ENCODE measurements around the gene PLEKHG1. TPM values are rescaled to one million over a fixed set of nuclear protein-coding genes. Genes with fewer than 3 reads are reported as not detected.

The PLEKHG1 gene
- total RNA-seq, 2 donors from 2014 or later = 1.5 to 2.4 TPM

DNA sequence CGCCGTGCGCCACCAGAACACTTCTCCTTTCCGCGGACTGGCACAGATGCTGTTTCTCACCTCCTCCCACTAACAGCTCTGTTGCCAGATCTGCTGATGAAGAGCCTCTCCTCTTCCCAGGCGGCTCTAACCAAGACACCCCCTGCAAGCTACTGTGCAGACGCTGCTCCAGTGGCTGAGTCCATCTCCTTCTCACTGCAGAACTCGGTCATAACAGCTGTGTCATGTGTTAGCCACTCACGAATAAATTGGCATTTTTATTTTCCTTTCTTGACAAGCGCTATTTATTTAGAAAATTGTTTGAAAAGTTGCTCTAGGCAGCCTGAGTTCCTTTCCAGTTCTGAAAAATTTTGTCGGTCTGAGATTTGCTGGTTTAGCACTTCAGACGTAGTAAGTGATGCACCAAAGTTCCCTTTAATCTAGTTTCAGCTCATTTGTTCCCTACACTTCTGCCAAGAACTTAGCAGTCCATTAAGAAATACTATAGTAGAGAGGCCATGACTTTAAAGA, 12.8 kb upstream of the PLEKHG1 start:
- no peak overlapping the region for H3K27ac Mint-ChIP-seq
- H3K36me3 Mint-ChIP-seq (ENCODE audit: low read depth) = no peaks in the 10 kb centered on the region
- Histone ChIP-seq H3K4me1 (ENCODE audit: control insufficient read depth, insufficient read depth, low read length) (no peaks in the 10 kb centered on the region), H3K36me3 (ENCODE audit: control insufficient read depth, insufficient read depth, low read length) (no peaks in the 10 kb centered on the region), H3K27me3 (ENCODE audit: control insufficient read depth, insufficient read depth, low read length, poor library complexity, severe bottlenecking) (no peaks in the 10 kb centered on the region), H3K9me3 (ENCODE audit: control insufficient read depth, low read length) (no peaks in the 10 kb centered on the region), H3K4me3 (ENCODE audit: low read length) (no peak overlapping the region), H3K27ac (ENCODE audit: low read depth, low read length) (no peak overlapping the region), H3K9ac (ENCODE audit: extremely low read depth, low read length, poor library complexity, severe bottlenecking) (no peak overlapping the region)
- no peaks in the 10 kb centered on the region for H3K9me3 Mint-ChIP-seq
- peaks cover 5% of the 10 kb centered on the region for H3K4me1 Mint-ChIP-seq
- peaks cover 3% of the 10 kb centered on the region for H3K27me3 Mint-ChIP-seq (ENCODE audit: insufficient read depth)
- TF ChIP-seq, protein P1, sequence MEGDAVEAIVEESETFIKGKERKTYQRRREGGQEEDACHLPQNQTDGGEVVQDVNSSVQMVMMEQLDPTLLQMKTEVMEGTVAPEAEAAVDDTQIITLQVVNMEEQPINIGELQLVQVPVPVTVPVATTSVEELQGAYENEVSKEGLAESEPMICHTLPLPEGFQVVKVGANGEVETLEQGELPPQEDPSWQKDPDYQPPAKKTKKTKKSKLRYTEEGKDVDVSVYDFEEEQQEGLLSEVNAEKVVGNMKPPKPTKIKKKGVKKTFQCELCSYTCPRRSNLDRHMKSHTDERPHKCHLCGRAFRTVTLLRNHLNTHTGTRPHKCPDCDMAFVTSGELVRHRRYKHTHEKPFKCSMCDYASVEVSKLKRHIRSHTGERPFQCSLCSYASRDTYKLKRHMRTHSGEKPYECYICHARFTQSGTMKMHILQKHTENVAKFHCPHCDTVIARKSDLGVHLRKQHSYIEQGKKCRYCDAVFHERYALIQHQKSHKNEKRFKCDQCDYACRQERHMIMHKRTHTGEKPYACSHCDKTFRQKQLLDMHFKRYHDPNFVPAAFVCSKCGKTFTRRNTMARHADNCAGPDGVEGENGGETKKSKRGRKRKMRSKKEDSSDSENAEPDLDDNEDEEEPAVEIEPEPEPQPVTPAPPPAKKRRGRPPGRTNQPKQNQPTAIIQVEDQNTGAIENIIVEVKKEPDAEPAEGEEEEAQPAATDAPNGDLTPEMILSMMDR (conservative IDR thresholded peaks at IDR 0.05) = no peak
- 92 to 95% methylated on average over 7 to 12 of the region's 12 CpGs for WGBS, 2 experiments (ENCODE audit: insufficient coverage in 1 of 2, insufficient read length in 1 of 2)
- DNase-seq = no peak
- H3K4me3 Mint-ChIP-seq = no peak overlapping the region

DNA sequence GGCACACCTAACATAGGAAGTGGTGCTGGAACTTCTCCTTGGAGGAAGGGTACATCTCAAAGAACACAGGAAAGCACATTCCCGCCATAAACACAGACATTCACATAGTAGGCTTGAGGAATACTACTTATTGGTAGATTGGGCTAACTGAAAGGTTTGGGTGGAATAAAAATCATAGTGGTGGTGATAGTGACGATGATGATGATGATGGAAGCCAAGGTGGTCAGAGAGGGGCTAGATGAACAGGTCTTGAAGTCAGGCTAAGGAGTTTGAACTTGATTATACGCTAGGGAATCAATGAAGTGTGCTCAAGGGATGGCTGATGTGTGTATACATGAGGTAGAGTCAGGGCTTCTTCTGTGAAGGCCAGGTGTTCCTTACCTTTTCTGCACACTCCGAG, 12.0 kb upstream of the PLEKHG1 start:
- Mint-ChIP-seq H3K9me3 (no peaks in the 10 kb centered on the region), H3K27ac (no peak overlapping the region), H3K4me1 (peaks cover 5% of the 10 kb centered on the region), H3K36me3 (ENCODE audit: low read depth) (no peaks in the 10 kb centered on the region), H3K4me3 (no peak overlapping the region), H3K27me3 (ENCODE audit: insufficient read depth) (peaks cover 3% of the 10 kb centered on the region)
- DNase-seq = no peak
- H3K27ac ChIP-seq (ENCODE audit: low read depth, low read length) = no peak overlapping the region
- 27 to 31% methylated on average over 3 of the region's 4 CpGs for WGBS, 2 experiments (ENCODE audit: insufficient coverage in 1 of 2, insufficient read length in 1 of 2)
- no peak overlapping the region for H3K4me3 ChIP-seq (ENCODE audit: low read length)
- no peak overlapping the region for H3K9ac ChIP-seq (ENCODE audit: extremely low read depth, low read length, poor library complexity, severe bottlenecking)
- H3K36me3 ChIP-seq (ENCODE audit: control insufficient read depth, insufficient read depth, low read length) = no peaks in the 10 kb centered on the region
- TF ChIP-seq, protein P1 (conservative IDR thresholded peaks at IDR 0.05) = no peak
- no peaks in the 10 kb centered on the region for H3K9me3 ChIP-seq (ENCODE audit: control insufficient read depth, low read length)
- H3K27me3 ChIP-seq (ENCODE audit: control insufficient read depth, insufficient read depth, low read length, poor library complexity, severe bottlenecking) = no peaks in the 10 kb centered on the region
- no peaks in the 10 kb centered on the region for H3K4me1 ChIP-seq (ENCODE audit: control insufficient read depth, insufficient read depth, low read length)

DNA sequence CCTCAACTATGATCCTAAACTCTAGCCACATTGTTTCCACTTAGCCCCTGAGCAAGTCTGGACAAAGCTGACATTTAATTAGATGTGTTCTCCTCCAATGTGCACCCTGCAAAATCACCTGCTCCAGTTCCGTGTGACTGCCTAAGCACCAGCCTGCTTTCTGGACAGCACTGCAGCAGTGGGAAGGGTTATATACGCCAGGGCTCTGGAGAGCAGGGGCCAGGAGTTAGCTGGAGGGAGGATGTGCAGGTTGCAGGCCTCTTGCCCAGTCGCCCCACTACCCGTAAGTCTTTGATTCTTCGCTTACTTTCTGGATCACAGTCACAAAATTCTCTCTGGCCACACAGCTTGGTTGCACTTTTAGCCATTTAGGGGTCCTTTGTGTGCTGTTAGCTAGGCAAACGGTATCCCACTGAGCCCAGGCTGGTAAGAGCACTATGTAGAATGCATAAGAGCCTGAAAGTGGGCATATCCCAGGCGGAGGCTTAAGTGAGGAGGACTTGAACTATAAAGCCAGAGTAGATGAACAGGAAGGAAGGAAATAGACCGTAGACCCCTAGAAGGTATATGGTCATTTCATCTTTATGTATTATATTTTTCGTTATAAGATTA, 10.7 kb upstream of the PLEKHG1 start:
- H3K36me3 Mint-ChIP-seq (ENCODE audit: low read depth) = no peaks in the 10 kb centered on the region
- H3K27ac Mint-ChIP-seq = no peak overlapping the region
- TF ChIP-seq, protein P1 (conservative IDR thresholded peaks at IDR 0.05) = no peak
- 58 to 60% methylated on average over 5 to 7 of the region's 9 CpGs for WGBS, 2 experiments (ENCODE audit: insufficient coverage in 1 of 2, insufficient read length in 1 of 2)
- peaks cover 5% of the 10 kb centered on the region for H3K4me1 Mint-ChIP-seq
- Histone ChIP-seq H3K27ac (ENCODE audit: low read depth, low read length) (no peak overlapping the region), H3K27me3 (ENCODE audit: control insufficient read depth, insufficient read depth, low read length, poor library complexity, severe bottlenecking) (no peaks in the 10 kb centered on the region), H3K9ac (ENCODE audit: extremely low read depth, low read length, poor library complexity, severe bottlenecking) (no peak overlapping the region), H3K9me3 (ENCODE audit: control insufficient read depth, low read length) (no peaks in the 10 kb centered on the region), H3K36me3 (ENCODE audit: control insufficient read depth, insufficient read depth, low read length) (no peaks in the 10 kb centered on the region), H3K4me1 (ENCODE audit: control insufficient read depth, insufficient read depth, low read length) (no peaks in the 10 kb centered on the region), H3K4me3 (ENCODE audit: low read length) (no peak overlapping the region)
- H3K9me3 Mint-ChIP-seq = no peaks in the 10 kb centered on the region
- DNase-seq = no peak
- H3K4me3 Mint-ChIP-seq = no peak overlapping the region
- peaks cover 3% of the 10 kb centered on the region for H3K27me3 Mint-ChIP-seq (ENCODE audit: insufficient read depth)
